Fibroblast of gingiva (primary cell): ENCODE results near the gene HES5.
"Not testable (repeated sequence)": the region's sequence is repeated elsewhere in the genome, so short reads cannot be mapped to it uniquely, and the experiment has no call there.

Source experiments
- DNase-seq: peaks from one replicate; pipeline ENCODE4 v3.0.0-alpha.2; 2011; ENCODE audit warnings: low read depth

The HES5 gene

DNA sequence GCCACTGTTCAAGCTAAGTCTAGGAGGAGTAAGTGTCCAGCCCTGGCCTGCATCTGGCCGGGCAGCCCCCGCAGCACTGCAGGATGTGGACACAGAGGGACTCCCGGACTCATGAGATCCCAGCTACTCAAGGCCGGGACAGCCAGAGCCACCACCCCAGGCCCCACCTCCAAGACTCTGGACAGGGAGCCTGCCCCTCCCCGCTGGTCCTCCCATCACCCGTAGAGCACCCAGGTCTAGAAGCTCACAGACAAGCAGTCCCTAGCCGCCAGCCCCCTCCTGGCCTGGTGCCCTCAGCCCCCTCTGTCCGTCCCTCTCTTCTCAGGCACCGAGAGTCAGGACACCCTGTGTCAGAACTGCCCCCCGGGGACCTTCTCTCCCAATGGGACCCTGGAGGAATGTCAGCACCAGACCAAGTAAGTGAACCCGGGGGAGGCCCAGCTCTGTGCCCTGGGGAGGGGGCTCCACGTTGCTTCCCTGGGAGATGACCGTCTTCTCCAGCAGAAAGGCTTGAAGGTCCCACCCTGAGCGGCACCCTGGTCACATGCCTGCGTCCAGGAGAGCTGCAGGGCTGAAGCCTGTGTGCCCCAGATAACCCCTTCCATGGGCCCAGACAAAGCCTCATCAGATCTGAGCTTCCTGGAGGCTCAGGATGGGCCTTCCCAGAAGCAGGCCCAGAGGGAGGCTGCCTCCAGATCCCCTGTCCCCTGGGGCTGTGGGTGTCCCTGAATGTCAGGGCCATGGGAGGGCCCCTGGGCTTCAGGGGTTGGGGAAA, 30.4 kb upstream of the HES5 start:
- DNase-seq = no peak

DNA sequence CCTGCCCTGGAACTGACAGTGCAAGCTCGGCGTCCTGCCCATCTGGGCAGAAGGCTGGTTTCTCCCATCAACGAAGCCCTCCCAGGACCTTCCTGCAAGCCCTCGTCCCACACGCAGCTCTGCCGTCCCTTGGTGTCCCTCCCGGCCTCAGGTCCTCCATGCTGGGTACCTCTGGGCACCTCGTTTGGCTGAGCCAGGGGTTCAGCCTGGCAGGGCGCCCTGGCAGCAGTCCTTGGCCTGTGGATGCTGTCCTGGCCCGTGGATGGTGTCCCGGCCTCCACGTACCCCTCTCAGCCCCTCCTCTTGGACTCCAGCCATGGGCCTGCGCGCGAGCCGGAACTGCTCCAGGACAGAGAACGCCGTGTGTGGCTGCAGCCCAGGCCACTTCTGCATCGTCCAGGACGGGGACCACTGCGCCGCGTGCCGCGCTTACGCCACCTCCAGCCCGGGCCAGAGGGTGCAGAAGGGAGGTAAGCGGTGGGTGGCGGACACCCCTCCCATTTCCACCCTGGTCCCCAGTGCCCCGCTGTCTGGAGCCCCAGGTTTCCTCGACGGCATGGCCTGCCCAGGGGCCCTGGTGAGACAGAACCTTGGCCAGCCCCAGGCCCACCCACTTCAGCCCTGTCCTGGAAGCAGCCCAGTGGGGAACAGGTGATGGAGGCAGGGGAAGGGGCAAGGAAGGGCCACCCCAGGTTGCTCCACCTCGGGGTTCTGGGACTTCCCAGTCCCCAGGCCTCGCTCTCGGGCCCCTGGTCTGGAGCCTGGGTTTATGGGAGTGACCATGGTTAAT, 29.6 kb upstream of the HES5 start:
- no peak for DNase-seq

GRCh38 chr1:2558861-2559260, 28.8 kb upstream of the HES5 start:
- DNase-seq = no peak

GRCh38 chr1:2558420-2558819, 28.4 kb upstream of the HES5 start:
- no peak for DNase-seq

DNA sequence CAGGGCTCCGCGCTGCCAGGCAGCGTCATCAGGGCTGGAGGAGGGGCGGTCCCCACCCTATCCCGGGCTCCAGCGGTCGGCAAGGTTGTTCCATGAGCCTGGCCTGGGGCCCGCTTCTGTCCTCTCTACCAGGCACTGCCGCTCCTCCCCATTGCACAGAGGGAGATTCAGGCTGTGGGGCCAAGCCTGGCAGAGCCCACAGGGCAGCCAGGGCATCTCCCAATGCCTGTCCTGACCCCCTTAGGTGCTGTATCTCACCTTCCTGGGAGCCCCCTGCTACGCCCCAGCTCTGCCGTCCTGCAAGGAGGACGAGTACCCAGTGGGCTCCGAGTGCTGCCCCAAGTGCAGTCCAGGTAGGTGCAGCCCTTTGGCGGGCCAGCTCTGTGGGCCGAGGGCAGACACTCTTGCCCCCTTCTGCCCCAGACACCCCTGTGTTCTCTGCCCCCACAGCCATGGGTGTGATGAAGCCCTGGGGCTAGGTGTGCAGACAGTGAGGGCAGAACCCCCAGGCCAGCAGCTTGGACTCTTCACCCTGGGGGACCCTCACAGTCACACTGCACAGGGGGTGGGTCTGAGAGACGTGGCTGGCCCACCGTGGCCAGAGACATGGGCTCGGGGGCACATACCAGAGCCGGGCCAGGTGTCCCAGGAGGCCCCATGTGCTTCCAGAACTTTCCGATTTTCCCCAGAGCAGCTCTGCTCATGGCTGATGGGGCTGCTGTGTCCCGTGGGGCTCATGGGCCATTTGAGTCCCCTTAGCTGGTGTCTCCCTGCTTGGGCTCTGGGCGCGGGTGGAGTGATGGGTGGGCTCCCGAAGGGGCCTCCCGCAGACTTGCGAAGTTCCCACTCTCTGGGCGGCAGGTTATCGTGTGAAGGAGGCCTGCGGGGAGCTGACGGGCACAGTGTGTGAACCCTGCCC, 27.7 kb upstream of the HES5 start:
- DNase-seq = no peak

DNA sequence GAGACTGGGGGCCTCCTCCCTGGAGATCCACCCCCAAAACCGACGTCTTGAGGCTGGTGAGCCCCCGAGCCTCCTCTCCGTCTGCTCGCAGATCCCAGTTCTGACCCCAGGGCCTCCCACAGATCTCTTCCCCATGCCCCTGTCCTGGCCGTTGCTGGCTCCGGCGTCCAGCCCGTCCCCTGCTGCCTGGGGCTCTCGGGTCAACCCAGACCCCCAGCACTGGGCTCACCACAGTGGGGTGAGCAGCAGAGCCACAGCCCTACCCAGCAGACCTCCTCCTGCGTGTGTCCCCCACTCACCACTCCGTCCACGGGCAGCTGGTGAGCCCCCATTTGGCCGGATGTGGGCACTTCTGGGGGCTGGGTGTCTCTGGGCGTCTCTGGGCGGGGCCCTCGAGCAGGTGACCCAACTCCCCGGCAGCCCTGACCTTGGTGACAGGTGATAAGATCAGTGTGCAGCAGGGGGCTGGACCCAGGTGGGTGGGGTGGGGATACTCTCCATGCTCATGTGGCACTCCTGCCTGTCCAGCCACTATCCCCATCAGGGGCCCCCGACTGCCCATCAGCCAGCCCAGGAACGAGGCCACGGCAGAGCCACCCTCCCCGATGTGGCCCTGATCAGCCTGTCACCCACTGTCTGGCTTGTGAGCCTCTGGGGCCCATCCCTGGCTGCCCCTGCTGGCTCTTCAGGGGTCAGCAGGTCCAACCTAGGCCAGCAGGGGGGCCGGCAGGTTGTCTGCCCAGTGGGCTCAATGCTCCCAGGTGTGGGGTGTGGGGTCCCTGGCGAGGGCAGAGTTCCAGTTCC, 26.8 kb upstream of the HES5 start:
- no peak for DNase-seq

DNA sequence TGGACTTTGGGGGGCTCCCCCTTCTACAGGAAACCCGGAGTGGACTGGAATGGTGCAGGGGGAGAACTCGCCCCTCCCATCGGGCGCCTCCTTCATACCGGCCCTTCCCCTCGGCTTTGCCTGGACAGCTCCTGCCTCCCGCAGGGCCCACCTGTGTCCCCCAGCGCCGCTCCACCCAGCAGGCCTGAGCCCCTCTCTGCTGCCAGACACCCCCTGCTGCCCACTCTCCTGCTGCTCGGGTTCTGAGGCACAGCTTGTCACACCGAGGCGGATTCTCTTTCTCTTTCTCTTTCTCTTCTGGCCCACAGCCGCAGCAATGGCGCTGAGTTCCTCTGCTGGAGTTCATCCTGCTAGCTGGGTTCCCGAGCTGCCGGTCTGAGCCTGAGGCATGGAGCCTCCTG, 26.2 kb upstream of the HES5 start, which contains the start of gene TNFRSF14:
TNFRSF14 (plus strand) TSS at position 95 of the 401 bp plus-strand sequence; CDS start at position 389, 294 bp downstream.
- DNase-seq = peak; percentile 42

- DNase-seq = peak; percentile 28
Observed at GRCh38 chr1:2555634-2556276, 25.7 kb upstream of the HES5 start.

DNA sequence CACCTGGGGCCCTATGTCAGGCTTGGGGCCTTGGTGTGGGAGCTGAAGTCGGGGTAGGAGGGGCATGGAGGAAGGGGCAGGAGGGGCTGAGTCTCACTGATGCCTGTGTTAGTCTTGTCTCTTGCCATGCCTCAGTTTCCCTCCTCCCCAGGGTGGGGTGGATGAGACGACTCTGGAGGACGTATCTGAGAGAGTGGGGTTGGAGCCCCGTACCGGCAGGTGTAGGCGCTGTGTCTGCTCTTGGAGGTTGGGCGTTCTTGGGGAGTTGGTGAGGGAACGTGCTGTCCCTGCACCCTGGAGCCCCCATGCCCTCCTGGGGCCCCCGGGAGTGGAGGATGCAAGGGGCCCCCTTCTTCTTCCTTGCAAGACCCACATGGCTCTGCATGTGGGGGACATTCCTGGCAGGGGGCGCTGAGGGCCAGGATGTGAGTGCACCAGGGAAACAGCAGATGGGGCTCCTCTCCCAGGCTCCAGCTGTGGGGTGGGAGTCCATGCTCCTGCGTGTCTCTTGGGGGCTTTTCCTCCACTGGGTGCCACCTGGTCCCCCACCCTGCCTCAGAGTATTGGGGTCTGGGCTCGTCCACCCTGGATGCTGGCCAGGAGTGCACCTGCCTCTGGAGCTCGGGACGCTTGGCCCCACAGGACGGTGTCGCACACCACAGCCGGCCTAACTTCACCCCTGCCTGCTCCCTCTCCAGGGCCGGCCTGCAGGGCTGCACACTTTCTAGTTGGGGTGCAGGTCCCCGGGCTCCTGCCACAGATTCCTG, 24.7 kb upstream of the HES5 start:
- no peak for DNase-seq

- no peak for DNase-seq
Observed at GRCh38 chr1:2553871-2554620, 24.0 kb upstream of the HES5 start.

- not testable (repeated sequence) for DNase-seq
Observed at GRCh38 chr1:2553076-2553475, 23.0 kb upstream of the HES5 start.

DNA sequence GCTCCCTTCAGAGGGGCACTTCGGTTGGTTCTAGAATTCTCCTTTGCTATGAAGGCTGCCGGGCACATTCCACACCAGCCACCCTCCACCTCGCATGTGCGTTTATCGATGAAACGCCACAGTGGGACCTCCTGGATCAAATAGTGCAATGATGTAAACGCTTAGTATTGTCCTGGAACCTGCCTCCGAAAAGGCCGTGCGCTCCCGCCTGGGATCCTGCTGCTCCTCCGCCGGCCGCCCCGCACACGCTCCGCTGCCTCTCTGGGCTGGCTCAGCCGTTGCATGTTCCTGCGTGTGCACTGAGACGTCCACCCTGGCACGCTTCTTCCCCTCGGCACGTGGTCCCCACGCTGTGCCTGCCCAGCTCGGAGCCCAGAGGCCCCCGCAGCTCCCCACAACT, 22.1 kb upstream of the HES5 start:
- DNase-seq = no peak

DNA sequence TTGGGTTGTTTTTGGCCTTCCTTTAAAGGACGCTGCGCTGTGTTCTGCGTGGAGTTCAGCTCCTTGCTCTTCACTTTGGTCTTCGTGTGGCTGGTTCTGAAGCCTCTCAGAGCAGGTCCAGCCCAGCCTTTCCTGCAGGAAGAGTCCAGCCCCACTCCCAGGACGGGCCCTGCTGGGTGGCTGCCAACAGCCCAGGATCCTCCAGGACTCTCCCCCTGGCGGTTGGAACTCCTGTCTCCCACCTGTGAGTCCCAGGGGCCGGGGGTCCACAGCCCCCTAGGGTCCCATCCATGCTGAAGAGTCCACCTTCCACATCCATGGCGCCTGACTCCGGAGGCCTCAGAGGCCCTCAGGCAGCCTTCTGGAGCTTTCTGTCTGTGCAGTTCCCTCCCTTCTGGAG, 21.5 kb upstream of the HES5 start:
- DNase-seq = not testable (repeated sequence)

GRCh38 chr1:2550309-2550861, 20.3 kb upstream of the HES5 start:
- not testable (repeated sequence) for DNase-seq

DNA sequence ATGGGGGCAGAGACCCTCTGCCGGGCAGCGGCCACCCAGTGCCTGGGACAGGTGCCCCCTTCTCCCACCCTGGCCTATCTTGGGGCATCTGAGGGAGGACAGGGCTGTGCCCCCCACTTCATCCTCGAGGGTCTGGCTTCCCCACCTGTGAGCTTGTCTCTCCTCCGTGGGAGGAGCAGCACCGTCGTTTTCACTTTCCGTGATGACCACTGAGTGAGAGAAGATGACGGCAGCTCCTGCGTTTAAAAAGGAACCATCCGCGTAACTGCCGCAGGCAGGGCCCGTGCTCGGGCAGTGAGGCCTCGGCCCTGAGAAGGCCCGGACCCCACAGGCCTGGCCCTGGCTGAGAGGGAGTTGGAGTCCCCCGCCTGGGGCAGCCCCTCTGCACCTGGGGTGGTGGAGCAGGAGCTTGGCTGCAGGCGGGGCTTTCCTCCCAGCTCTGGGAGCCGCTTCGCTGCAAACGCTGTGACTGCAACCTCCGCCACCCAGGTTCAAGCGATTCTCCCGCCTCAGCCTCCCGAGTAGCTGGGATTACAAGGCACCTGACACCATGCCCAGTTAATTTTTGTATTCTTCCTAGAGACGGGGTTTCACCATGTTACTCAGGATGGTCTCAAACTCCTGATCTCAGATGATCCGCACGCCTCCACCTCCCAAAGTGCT, 19.4 kb upstream of the HES5 start:
- DNase-seq = not testable (repeated sequence)

GRCh38 chr1:2548068-2548589, 18.1 kb upstream of the HES5 start:
- peak; percentile 50 for DNase-seq

- DNase-seq = no peak
Observed at GRCh38 chr1:2547210-2548067, 17.4 kb upstream of the HES5 start.
